ENCODE measurements around the gene TNFRSF1A. TPM values are rescaled to one million over a fixed set of nuclear protein-coding genes. Genes with fewer than 3 reads are reported as not detected.

Gene TNFRSF1A
- total RNA-seq, 4 donors from 2014 or later: 121 to 190 (median 134) TPM

- Histone ChIP-seq H3K4me3 (peak overlapping the region in 3 of 4 donors; percentile 20 to 64 (median 48)), H3K27me3 (no peaks in the 10 kb centered on the region), H3K4me1 (peaks cover 26 to 99% (median 30%) of the 10 kb centered on the region in 3 donors), H3K9me3 (no peaks in the 10 kb centered on the region), H3K27ac (peak overlapping the region; percentile 91 to 95 (median 93)), H3K36me3 (no peaks in the 10 kb centered on the region)
- DNase-seq: no peak
- intact Hi-C loops (cut with DNase I): no loop called here
- no peak for TF ChIP-seq POLR2A (IDR thresholded peaks at IDR 0.05)
- TF ChIP-seq CTCF (IDR thresholded peaks at IDR 0.05): no peak
- WGBS, 2 donors: 50% methylated on average over 1 of the region's 4 CpGs; no CpG with 5 or more reads in 1 of the 2 donors
Measured at GRCh38 chr12:6370576-6370935, 28.7 kb upstream of the TNFRSF1A start.

GRCh38 chr12:6369916-6370575 lies 28.2 kb upstream of the TNFRSF1A start:
- intact Hi-C loops (cut with DNase I): no loop called here

GRCh38 chr12:6368906-6369525 lies 27.1 kb upstream of the TNFRSF1A start:
- H3K27ac ChIP-seq: peak overlapping the region; percentile 18 to 91 (median 52)
- intact Hi-C loops (cut with DNase I): no loop called here
- TF ChIP-seq CTCF (IDR thresholded peaks at IDR 0.05) (no peak), POLR2A (IDR thresholded peaks at IDR 0.05) (no peak)
- no peak overlapping the region for H3K4me3 ChIP-seq
- no peaks in the 10 kb centered on the region for H3K27me3 ChIP-seq
- WGBS, 2 donors: 68 to 91% methylated on average over 8 to 9 of the region's 9 CpGs
- no peaks in the 10 kb centered on the region for H3K36me3 ChIP-seq
- peaks cover 26 to 97% (median 32%) of the 10 kb centered on the region in 3 donors for H3K4me1 ChIP-seq
- no peak for DNase-seq
- no peaks in the 10 kb centered on the region for H3K9me3 ChIP-seq

More at GRCh38 chr12:6369916-6370575, 28.2 kb upstream of the TNFRSF1A start:
- peaks cover 26 to 97% (median 27%) of the 10 kb centered on the region in 3 donors for H3K4me1 ChIP-seq
- no peaks in the 10 kb centered on the region for H3K9me3 ChIP-seq
- H3K36me3 ChIP-seq: no peaks in the 10 kb centered on the region
- TF ChIP-seq CTCF (IDR thresholded peaks at IDR 0.05) (no peak), POLR2A (IDR thresholded peaks at IDR 0.05) (no peak)
- H3K27ac ChIP-seq: peak overlapping the region; percentile 91 to 95 (median 93)
- DNase-seq: no peak
- H3K4me3 ChIP-seq: peak overlapping the region in 2 of 4 donors; percentile 48 to 64
- WGBS, 2 donors: 87 to 90% methylated on average over 7 of the region's 9 CpGs
- H3K27me3 ChIP-seq: no peaks in the 10 kb centered on the region

- Histone ChIP-seq H3K4me3 (no peak overlapping the region), H3K36me3 (no peaks in the 10 kb centered on the region), H3K27me3 (no peaks in the 10 kb centered on the region), H3K4me1 (peaks cover 31 to 97% (median 33%) of the 10 kb centered on the region in 3 donors), H3K27ac (peak overlapping the region; percentile 18 to 91 (median 52)), H3K9me3 (no peaks in the 10 kb centered on the region)
- DNase-seq: no peak
- WGBS, 2 donors: 48 to 52% methylated on average over 13 to 14 of the region's 15 CpGs
- no peak for TF ChIP-seq CTCF (IDR thresholded peaks at IDR 0.05)
- no peak for TF ChIP-seq POLR2A (IDR thresholded peaks at IDR 0.05)
- intact Hi-C loops (cut with DNase I): no loop called here
Measured at GRCh38 chr12:6367969-6368892, 26.4 kb upstream of the TNFRSF1A start.

Data from esophagus squamous epithelium (tissue), 5 donors.